ENCODE results near the gene ZNF335. TPM values are rescaled to one million over a fixed set of nuclear protein-coding genes. Genes with fewer than 3 reads are reported as not detected.

ZNF335 gene
- total and polyA plus RNA-seq, 2 of the 13 experiments (the other 11 are each of a cell fraction or from before 2014, with no cell fraction given), result 9.7 to 13.7 TPM

- no peak for TF ChIP-seq ZNF747 (CRISPR knock-in tag; IDR thresholded peaks at IDR 0.05; ENCODE audit: borderline replicate concordance)
- no peak for TF ChIP-seq STAG1 (CRISPR knock-in tag; IDR thresholded peaks at IDR 0.05)
- peak; percentile 67 for TF ChIP-seq ZNF781 (CRISPR knock-in tag; IDR thresholded peaks at IDR 0.05; ENCODE audit: borderline replicate concordance, not compliant biosample characterization)
- TF ChIP-seq MXD4 (CRISPR knock-in tag; IDR thresholded peaks at IDR 0.05), result no peak
- no peak for TF ChIP-seq ZNF282 (IDR thresholded peaks at IDR 0.05; ENCODE audit: partially characterized antibody)
- 0 out of 2 replicates have a peak, but pooled peaks have one; percentile 39 for TF ChIP-seq ZNF670 (CRISPR knock-in tag; IDR thresholded peaks at IDR 0.05; ENCODE audit: borderline replicate concordance)
- TF ChIP-seq ISX (CRISPR knock-in tag; conservative IDR thresholded peaks at IDR 0.05), result no peak
- TF ChIP-seq ZNF792 (CRISPR knock-in tag; IDR thresholded peaks at IDR 0.05), result no peak
- no peak for TF ChIP-seq FOXK2 (IDR thresholded peaks at IDR 0.05)
- TF ChIP-seq ZNF138 (CRISPR knock-in tag; IDR thresholded peaks at IDR 0.05; ENCODE audit: low read depth), result no peak
- TF ChIP-seq, protein P1, sequence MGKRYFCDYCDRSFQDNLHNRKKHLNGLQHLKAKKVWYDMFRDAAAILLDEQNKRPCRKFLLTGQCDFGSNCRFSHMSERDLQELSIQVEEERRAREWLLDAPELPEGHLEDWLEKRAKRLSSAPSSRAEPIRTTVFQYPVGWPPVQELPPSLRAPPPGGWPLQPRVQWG (CRISPR knock-in tag; IDR thresholded peaks at IDR 0.05; ENCODE audit: borderline replicate concordance, low read depth), result no peak
- no peak for TF ChIP-seq ZNF644 (CRISPR knock-in tag; IDR thresholded peaks at IDR 0.05; ENCODE audit: low read depth)
- TF ChIP-seq BRF2 (CRISPR knock-in tag; IDR thresholded peaks at IDR 0.05), result no peak
- TF ChIP-seq LCORL (IDR thresholded peaks at IDR 0.05), result no peak
- no peak; the same call in 1 of the 2 replicates for TF ChIP-seq LCORL (CRISPR knock-in tag; IDR thresholded peaks at IDR 0.05)
- peak; percentile 57 for TF ChIP-seq ZMYM3 (CRISPR knock-in tag; IDR thresholded peaks at IDR 0.05)
- TF ChIP-seq, protein P2, sequence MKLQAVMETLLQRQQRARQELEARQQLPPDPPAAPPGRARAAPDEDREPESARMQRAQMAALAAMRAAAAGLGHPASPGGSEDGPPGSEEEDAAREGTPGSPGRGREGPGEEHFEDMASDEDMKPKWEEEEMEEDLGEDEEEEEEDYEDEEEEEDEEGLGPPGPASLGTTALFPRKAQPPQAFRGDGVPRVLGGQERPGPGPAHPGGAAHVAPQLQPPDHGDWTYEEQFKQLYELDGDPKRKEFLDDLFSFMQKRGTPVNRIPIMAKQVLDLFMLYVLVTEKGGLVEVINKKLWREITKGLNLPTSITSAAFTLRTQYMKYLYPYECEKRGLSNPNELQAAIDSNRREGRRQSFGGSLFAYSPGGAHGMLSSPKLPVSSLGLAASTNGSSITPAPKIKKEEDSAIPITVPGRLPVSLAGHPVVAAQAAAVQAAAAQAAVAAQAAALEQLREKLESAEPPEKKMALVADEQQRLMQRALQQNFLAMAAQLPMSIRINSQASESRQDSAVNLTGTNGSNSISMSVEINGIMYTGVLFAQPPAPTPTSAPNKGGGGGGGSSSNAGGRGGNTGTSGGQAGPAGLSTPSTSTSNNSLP (IDR thresholded peaks at IDR 0.05; ENCODE audit: low read depth, low read length), result no peak
- TF ChIP-seq ZNF546 (CRISPR knock-in tag; conservative IDR thresholded peaks at IDR 0.05), result no peak
- TF ChIP-seq, protein P3, sequence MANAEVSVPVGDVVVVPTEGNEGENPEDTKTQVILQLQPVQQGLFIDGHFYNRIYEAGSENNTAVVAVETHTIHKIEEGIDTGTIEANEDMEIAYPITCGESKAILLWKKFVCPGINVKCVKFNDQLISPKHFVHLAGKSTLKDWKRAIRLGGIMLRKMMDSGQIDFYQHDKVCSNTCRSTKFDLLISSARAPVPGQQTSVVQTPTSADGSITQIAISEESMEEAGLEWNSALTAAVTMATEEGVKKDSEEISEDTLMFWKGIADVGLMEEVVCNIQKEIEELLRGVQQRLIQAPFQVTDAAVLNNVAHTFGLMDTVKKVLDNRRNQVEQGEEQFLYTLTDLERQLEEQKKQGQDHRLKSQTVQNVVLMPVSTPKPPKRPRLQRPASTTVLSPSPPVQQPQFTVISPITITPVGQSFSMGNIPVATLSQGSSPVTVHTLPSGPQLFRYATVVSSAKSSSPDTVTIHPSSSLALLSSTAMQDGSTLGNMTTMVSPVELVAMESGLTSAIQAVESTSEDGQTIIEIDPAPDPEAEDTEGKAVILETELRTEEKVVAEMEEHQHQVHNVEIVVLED (CRISPR knock-in tag; IDR thresholded peaks at IDR 0.05; ENCODE audit: borderline replicate concordance), result no peak
- 0 out of 2 replicates have a peak, but pooled peaks have one; percentile 64 for TF ChIP-seq ZNF34 (CRISPR knock-in tag; IDR thresholded peaks at IDR 0.05; ENCODE audit: borderline replicate concordance)
- TF ChIP-seq ZNF564 (CRISPR knock-in tag; IDR thresholded peaks at IDR 0.05), result no peak
- TF ChIP-seq THAP7 (CRISPR knock-in tag; IDR thresholded peaks at IDR 0.05), result no peak
- TF ChIP-seq RBM39 (IDR thresholded peaks at IDR 0.05; ENCODE audit: low read depth, low read length, poor library complexity, severe bottlenecking), result peak; percentile 62
- TF ChIP-seq, protein P4, sequence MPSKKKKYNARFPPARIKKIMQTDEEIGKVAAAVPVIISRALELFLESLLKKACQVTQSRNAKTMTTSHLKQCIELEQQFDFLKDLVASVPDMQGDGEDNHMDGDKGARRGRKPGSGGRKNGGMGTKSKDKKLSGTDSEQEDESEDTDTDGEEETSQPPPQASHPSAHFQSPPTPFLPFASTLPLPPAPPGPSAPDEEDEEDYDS (CRISPR knock-in tag; IDR thresholded peaks at IDR 0.05), result peak; percentile 70; the same call in 1 of the 2 replicates
Measured at GRCh38 chr20:45911486-45912343, 60.3 kb downstream of the ZNF335 start, which contains the start of gene PLTP (continued).

Measured in HepG2 (cell line).